C4-2B (cell line): Measurements from ENCODE around the gene LIMCH1.

Experiments
- CTCF ChIP-seq: fragments of 450-650 bp; conservative IDR thresholded peaks from 2 replicates; pipeline ENCODE4 v1.5.1; 2017; ENCODE audit warnings: mild to moderate bottlenecking
- ZFX ChIP-seq: fragments of 450-650 bp; IDR thresholded peaks from 2 replicates; pipeline ENCODE4 v1.6.1; 2017

GRCh38 chr4:41517747-41518146 lies 20.2 kb upstream of the LIMCH1 start:
- TF ChIP-seq CTCF: no peak
- TF ChIP-seq ZFX: no peak
